ENCODE results near the gene AP2B1.

AP2B1 gene

DNA sequence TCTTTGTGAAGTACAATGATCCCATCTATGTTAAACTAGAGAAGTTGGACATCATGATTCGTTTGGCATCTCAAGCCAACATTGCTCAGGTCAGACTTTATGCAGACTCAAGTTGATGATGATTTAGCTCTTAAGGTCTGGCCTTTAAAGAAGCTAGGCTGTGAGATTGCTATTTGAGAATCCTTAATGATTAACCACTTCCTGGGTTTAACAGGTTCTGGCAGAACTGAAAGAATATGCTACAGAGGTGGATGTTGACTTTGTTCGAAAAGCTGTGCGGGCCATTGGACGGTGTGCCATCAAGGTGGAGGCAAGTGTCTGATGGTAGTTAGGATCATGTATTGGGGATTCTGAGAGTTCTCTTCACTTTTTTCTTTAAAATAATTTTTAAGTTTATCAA lies 40.3 kb downstream of the AP2B1 start:
- no peak overlapping the region for H3K4me2 ChIP-seq (ENCODE audit: low read length)
- H3K36me3 ChIP-seq (ENCODE audit: control insufficient read depth, insufficient read depth, low read length), result no peaks in the 10 kb centered on the region
- peak overlapping the region; percentile 38 for H3K27ac ChIP-seq
- H3K9ac ChIP-seq, result no peak overlapping the region
- H3K9me3 ChIP-seq (ENCODE audit: control insufficient read depth, low read length), result no peaks in the 10 kb centered on the region
- H3K4me1 ChIP-seq, result peaks cover 21% of the 10 kb centered on the region
- TF ChIP-seq, protein P1, sequence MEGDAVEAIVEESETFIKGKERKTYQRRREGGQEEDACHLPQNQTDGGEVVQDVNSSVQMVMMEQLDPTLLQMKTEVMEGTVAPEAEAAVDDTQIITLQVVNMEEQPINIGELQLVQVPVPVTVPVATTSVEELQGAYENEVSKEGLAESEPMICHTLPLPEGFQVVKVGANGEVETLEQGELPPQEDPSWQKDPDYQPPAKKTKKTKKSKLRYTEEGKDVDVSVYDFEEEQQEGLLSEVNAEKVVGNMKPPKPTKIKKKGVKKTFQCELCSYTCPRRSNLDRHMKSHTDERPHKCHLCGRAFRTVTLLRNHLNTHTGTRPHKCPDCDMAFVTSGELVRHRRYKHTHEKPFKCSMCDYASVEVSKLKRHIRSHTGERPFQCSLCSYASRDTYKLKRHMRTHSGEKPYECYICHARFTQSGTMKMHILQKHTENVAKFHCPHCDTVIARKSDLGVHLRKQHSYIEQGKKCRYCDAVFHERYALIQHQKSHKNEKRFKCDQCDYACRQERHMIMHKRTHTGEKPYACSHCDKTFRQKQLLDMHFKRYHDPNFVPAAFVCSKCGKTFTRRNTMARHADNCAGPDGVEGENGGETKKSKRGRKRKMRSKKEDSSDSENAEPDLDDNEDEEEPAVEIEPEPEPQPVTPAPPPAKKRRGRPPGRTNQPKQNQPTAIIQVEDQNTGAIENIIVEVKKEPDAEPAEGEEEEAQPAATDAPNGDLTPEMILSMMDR (IDR thresholded peaks at IDR 0.05), result no peak
- H3K4me3 ChIP-seq (ENCODE audit: low read depth, low read length), result no peak overlapping the region
- H3K79me2 ChIP-seq, result peaks cover 5% of the 10 kb centered on the region
- H2AFZ ChIP-seq, result no peak overlapping the region
- H3K27me3 ChIP-seq (ENCODE audit: control insufficient read depth, insufficient read depth, low read length), result no peaks in the 10 kb centered on the region

DNA sequence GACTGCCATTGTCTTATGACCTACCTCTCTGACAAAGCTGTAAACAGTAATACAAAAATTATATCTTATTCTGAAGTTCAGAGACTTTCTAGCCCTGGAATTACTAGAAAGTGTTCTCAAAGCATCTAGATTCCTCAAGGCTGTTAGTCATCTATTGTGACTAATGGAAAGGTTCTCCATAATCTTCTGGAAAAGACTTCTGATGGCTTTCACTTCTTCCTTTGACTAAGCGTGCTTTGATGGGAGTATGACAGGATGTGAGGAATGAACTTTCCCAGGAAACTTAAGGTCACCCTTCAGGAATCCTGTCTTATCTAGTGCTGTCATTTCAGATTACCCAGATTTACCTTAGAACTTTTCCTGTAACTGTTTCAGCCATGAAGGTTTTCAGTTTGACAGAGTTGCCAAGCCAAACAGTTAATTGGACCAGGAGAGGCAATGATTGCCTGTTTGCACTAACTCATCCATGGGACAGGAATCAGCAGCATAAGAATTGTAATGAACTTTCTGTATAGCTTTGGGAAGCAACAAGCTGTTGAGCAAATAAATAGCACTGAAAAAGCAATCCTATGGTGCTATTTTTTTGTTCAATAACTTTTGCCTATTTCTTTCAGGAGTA lies 43.5 kb downstream of the AP2B1 start:
- Histone ChIP-seq H2AFZ (no peak overlapping the region), H3K9me3 (ENCODE audit: control insufficient read depth, low read length) (no peaks in the 10 kb centered on the region), H3K9ac (no peak overlapping the region), H3K27me3 (ENCODE audit: control insufficient read depth, insufficient read depth, low read length) (no peaks in the 10 kb centered on the region), H3K27ac (no peak overlapping the region), H3K4me1 (peaks cover 26% of the 10 kb centered on the region), H3K79me2 (peaks cover 8% of the 10 kb centered on the region), H3K4me2 (ENCODE audit: low read length) (no peak overlapping the region), H3K36me3 (ENCODE audit: control insufficient read depth, insufficient read depth, low read length) (no peaks in the 10 kb centered on the region), H3K4me3 (ENCODE audit: low read depth, low read length) (no peak overlapping the region)
- TF ChIP-seq, protein P1 (IDR thresholded peaks at IDR 0.05), result no peak

DNA sequence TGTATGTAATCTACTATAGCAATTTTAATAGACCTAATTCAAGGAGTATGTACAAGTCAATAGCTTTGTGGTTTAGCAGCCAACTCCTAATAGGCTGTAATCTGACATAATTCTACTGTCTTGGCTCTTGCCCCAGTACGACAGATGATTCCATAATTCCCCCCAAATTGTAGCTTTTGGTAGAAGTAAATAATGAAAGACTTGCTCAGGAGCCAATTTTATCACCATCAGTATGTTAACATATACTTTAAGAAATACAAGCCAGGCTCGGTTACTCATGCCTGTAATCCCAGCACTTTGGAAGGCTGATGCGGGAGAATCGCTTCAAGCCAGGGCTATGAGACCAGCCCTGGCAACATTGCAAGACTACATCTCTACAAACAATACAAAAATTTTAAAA lies 53.9 kb downstream of the AP2B1 start:
- H3K36me3 ChIP-seq (ENCODE audit: control insufficient read depth, insufficient read depth, low read length), result no peaks in the 10 kb centered on the region
- H3K9me3 ChIP-seq (ENCODE audit: control insufficient read depth, low read length), result no peaks in the 10 kb centered on the region
- no peak overlapping the region for H3K27ac ChIP-seq
- no peaks in the 10 kb centered on the region for H3K27me3 ChIP-seq (ENCODE audit: control insufficient read depth, insufficient read depth, low read length)
- TF ChIP-seq, protein P1 (IDR thresholded peaks at IDR 0.05), result no peak
- no peak overlapping the region for H3K9ac ChIP-seq
- H3K4me1 ChIP-seq, result peaks cover 13% of the 10 kb centered on the region
- peaks cover 15% of the 10 kb centered on the region for H3K79me2 ChIP-seq
- no peak overlapping the region for H2AFZ ChIP-seq
- no peak overlapping the region for H3K4me2 ChIP-seq (ENCODE audit: low read length)
- no peak overlapping the region for H3K4me3 ChIP-seq (ENCODE audit: low read depth, low read length)

DNA sequence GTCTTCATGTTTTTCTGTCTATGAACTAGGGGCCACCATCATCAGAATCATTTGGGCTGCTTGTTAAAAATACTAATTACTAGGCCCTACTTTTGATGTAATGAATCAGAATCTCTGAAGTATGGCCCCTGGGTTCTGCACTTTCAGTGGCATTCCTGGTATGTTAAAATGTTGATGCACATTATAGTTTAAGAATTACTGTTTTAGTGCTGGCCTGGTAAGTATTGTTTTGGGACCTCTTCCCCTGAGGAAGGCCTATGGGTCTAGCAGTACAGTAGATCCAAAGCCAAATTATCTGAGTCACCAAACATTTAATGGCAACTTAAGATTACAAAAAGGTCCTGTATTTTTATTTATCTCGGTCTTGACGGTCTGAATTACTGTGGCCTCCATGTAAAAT lies 58.8 kb downstream of the AP2B1 start:
- TF ChIP-seq, protein P1 (IDR thresholded peaks at IDR 0.05), result no peak

DNA sequence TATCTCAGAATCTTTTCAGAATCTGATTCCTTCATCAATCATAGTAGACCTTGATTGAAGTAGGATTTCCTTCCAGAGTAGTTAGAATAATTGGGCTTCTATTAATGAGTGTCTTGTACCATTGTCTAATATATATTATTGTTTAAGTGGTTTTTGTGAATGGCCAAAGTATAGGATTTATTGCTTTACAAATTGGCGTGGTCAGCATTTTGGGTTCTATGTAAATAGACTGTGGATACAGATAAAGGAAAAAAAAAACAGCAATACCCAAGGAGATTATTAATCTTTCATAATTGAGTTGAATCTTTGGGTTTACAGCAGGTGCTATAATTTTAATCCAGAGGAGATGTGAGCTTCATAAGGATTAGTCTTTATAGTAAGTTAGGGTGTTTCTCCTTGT lies 64.3 kb downstream of the AP2B1 start:
- H3K27ac ChIP-seq, result no peak overlapping the region
- no peaks in the 10 kb centered on the region for H3K36me3 ChIP-seq (ENCODE audit: control insufficient read depth, insufficient read depth, low read length)
- H3K4me1 ChIP-seq, result peaks cover 11% of the 10 kb centered on the region
- no peak overlapping the region for H2AFZ ChIP-seq
- TF ChIP-seq, protein P1 (IDR thresholded peaks at IDR 0.05), result no peak
- no peak overlapping the region for H3K9ac ChIP-seq
- peaks cover 12% of the 10 kb centered on the region for H3K79me2 ChIP-seq
- H3K4me2 ChIP-seq (ENCODE audit: low read length), result no peak overlapping the region
- no peaks in the 10 kb centered on the region for H3K27me3 ChIP-seq (ENCODE audit: control insufficient read depth, insufficient read depth, low read length)
- H3K4me3 ChIP-seq (ENCODE audit: low read depth, low read length), result no peak overlapping the region
- H3K9me3 ChIP-seq (ENCODE audit: control insufficient read depth, low read length), result no peaks in the 10 kb centered on the region

More for the DNA sequence above, 58.8 kb downstream of the AP2B1 start:
- Histone ChIP-seq H3K4me1 (peaks cover 8% of the 10 kb centered on the region), H3K9me3 (ENCODE audit: control insufficient read depth, low read length) (no peaks in the 10 kb centered on the region), H3K4me2 (ENCODE audit: low read length) (no peak overlapping the region), H3K27ac (no peak overlapping the region), H3K9ac (no peak overlapping the region), H3K36me3 (ENCODE audit: control insufficient read depth, insufficient read depth, low read length) (no peaks in the 10 kb centered on the region), H3K27me3 (ENCODE audit: control insufficient read depth, insufficient read depth, low read length) (no peaks in the 10 kb centered on the region), H2AFZ (no peak overlapping the region), H3K4me3 (ENCODE audit: low read depth, low read length) (no peak overlapping the region), H3K79me2 (peaks cover 7% of the 10 kb centered on the region)

All from parathyroid adenoma (tissue), 2 donors.